ENCODE measurements around the gene LYL1.

Gene LYL1

GRCh38 chr19:13071444-13072187 lies 31.0 kb downstream of the LYL1 start:
- no peak for DNase-seq

DNA sequence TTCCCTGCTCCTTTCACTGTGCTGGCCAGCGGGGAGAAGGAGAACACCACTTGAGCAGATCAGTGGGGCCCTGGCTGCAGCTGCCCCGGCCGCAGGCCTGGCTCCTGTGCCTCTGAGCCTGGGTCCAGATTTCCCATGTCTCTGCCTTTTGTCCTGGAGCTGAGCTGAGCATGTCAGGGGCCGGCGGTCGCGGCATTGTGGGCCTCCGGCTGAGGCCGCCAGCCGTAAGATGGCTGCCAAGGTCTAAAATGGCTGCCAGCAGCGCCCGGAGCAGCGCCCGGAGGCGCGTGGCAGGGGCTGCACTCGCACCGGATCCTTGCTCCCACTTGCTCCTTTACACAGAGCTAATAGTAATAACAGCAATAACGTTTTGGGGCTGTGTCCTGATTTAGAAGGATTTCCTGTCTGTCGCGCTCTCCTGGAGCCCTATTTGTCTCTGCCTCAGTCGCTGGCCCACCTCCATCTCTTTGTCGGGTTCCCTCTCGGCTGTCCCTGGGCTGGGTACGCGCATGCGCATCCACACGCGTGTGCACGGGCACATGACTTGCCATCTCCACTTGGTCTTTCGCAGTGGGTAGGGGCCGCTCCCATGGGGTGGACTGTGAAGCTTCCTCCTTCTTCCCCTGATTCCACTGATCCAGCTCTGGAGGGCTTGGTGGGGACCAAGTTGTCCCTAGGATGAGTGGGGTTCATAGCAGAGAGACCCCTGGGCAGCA lies 32.1 kb downstream of the LYL1 start:
- no peak for DNase-seq

DNA sequence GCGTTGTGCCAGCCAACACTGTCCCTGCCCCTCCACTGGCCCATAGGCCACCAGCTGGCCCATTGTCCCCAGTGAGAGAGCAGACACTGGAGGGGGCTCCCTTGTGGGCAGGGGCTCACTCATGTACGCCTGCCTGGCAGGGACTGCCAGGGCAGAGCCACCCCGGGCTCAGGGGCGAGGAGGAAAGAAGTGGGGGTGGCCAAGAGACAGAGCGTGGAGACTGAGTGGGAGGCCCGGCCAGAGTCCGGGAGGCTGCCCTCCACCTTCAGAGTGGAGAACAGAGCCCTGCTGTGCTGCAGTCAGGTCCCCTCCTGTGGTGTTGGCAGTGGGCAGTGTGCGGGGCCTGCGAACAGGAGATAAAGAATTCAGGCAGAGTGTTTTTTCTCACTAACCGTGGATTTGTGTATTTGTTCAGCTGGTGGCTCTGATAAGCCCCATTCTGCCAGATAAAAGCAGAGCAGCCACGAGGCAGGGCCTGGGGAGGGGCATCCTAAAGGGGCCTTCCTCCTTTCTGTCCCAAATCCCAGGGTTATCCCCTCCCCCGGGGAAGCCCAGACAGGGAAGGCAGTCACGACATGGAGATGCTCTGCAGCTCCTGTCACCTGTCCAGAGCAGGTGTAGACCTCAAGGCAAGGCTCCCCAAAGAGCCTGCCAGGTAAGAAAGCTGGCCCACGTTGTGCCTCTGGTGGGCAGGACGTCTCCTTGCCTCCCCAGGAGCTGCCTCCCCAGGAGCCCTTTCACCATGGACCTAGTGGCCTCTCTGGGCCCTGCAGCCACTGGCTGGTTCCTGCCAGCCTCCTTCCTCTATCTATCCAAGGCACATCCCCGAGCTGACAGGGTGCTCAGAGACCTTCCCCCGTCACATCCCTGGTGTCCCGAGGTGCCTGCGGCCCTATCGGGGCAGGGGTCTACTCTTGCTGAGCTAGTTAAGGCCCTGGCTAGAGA lies 33.0 kb downstream of the LYL1 start:
- DNase-seq, result no peak

DNA sequence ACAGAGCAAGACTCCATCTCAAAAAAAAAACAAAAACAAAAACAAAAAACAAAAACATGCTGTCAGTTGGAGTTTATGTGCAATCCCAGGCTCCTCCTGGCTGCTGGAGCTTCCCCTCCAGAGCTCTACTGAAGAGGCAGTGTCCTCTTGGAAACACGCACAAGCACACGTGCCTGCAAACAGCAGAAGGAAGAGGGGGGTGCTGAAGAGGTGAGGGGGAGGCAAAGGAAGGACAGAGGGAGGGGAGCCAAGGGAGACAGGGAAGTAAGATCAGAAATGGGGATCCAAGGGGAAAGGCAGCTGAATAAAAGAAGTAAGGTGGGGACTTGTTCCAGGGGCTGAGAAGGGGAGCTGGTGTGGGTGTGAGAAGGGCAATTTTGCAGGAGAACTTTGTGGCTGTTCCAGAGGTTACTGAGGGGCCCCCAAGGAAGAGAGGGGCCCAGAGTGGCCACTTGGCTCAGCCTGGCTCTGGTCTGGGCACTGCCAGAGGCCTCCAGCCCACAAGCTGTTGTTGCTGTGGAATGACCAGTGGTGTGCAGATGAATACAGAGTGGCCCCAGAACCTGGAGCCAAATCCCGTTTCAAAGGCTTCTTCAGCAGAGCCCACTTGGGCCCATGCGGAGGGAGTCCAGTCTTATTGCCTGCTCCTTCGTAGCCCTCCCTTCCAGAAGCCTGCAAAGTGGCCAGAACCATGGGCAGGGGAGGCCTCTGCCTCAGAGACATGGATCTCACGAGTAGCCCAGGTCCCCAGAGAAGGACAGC lies 34.4 kb downstream of the LYL1 start:
- DNase-seq, result no peak

DNA sequence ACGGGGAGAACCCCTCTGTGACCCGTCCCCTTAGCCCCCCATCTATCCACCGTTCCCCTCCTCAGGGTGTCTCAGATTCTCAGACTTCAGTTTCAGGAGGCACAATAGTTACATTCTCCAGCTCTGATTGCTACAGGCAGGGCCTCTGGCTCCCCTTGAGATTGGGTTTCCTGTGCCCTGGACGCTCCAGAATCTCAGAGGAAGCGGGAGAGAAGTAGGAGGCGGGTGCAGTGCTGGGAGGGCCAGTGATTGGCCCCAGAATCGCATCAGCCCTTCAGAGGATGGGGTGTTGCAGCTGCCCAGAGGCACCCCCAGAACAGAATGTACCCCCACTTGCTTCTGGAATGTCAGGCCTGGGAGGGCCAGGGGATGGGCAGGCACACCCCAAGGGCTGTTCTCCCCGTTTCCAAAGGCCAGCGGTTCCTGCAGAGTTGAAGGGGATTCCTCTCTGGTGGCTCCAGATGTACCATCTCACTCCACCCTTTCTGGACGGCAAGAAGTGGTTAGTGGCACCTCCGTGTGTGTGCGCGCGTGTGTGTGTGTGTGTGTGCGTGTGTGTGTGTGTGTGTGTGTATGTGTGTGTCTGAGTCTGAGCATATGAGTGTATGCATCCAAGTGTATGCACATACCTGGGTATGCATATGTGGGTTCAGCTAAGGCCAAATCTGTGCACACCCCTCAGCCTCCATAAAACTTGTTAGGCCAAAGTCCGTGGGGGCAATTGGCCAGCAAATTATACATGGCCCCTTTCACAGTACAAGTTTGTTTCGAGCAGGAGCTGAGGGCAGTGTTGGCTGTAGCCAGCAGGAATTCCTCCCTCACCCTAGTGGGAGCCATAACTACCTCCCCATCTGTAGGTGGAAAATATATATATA lies 35.5 kb downstream of the LYL1 start:
- DNase-seq, result no peak

- DNase-seq, result no peak
Measured at GRCh38 chr19:13066226-13066625, 36.4 kb downstream of the LYL1 start.

DNA sequence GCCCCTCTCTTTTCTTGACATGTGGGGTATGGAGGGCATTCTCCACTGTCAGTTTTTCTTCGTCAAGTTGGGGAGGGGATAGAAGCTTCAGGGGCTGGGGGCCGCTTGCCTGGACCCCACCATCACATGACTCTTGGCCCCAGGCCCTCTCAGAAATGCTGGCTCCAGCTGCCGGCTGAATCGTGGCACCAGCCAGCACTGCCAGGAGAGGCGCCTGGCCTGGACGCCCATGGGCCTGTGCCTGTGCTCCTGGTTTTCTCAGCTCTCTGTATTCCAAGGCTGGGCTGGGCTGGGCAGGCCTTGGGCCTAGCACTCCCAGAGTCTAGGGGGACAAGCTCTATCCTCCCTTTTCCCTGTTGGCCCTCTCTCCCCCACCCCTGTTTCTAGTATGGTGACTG lies 38.6 kb downstream of the LYL1 start:
- DNase-seq, result no peak

GRCh38 chr19:13063461-13064091 lies 39.1 kb downstream of the LYL1 start:
- no peak for DNase-seq

DNA sequence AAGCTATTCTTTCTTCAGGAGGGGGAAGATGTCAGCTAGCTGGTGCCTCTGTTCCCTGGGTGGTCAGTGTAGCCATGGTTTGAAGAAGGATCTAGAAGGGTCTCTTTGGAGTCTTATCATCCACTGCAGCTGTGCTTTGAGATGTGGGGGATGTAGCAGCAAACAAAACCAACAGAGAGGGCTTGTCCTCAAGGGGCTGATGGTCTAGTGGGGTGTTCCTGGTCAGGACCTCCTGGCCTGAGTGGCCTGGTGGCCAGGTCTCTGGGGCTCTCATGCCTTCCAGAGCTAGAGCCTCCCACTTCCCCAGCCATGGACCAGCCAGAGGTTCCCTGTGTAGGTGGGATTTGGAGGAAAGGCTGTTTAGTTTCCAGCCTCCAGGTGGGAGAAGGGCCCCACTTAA lies 40.3 kb downstream of the LYL1 start:
- no peak for DNase-seq

DNA sequence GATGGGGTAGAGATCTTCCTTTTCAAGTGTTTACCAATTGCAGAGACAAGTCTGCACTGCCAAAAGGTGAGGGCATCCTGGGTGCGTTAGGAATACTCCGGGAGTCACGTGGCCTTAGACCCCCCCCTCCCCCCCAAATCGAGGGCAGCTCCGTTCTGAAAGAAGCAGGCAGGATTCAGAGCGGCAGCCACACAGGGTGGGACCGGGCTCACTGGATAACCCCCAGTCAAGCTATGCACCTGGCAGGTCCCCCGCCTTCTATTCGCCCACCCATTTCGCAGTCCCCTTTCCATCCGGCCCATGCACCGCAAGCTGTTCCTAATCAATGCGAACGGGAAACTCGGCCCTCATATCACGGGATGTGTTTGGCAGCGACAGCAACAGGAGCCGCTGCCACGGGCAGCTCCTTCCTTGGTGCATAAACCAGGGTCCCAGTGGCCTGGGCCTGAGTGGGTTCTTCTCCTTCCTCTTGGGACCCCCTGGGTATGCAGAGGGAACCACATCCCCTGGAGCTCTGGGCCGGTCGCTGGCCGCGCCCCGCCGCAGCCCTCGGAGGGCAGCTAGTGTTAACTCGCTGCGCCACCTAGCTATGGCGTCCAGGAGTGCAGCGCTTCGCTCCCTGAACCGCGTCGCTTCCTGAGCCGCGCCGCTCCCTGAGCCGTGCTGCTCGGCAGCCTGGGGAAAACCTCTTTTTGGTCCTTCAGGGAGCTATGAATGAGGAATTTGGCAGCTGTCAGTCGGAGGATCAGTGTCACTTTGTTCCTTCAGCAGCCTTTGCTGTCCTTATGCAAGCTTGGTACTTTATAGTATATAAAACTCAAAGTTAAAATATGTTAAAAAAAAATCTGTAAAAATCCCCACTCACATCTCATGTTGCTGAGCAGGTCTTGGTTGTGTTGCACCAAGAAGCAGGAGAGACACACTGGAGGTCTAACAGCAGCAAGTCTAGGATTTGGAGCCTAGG lies 41.4 kb downstream of the LYL1 start:
- DNase-seq, result peak; percentile 84

GRCh38 chr19:13060233-13060963 lies 42.3 kb downstream of the LYL1 start:
- no peak for DNase-seq

DNA sequence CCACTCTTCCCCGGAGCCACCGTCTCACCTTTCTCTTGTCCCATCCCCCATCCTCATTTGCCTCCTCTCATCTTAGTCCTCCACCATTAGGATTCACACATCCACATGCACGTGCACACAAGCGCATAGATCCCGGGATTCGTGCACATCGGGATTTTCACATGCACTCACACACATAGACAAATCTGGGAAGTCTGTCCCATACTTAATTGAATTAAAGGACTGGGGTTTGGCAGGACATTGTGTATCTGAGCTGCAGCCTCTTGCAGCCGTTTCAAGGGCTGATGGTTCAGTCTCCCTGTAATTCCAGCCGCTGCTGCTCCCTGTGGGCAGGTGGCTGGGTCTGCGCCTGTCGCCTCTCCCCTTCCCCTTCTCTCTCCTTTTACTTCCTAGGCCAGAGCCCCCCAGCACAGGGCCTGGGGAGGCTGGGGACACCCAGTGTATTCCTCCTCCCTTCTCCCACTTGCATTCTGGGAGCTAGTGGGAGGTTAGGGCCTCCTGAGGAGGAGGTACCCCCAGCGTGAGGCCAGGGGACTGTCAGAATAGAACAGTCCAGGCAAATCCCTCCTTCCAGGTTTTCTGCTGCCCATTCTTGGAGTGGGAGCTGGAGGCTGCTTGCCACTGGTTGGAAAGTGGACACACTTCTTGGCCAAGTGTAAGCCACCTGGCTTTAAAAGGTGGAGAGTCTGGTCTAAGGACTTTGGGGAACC lies 43.6 kb downstream of the LYL1 start:
- no peak for DNase-seq

GRCh38 chr19:13057744-13058143 lies 44.9 kb downstream of the LYL1 start:
- no peak for DNase-seq

GRCh38 chr19:13057147-13057572 lies 45.5 kb downstream of the LYL1 start:
- no peak for DNase-seq

GRCh38 chr19:13056052-13056660 lies 46.5 kb downstream of the LYL1 start:
- no peak for DNase-seq

- DNase-seq, result no peak
Measured at GRCh38 chr19:13055213-13056051, 47.2 kb downstream of the LYL1 start.

- no peak for DNase-seq
Measured at GRCh38 chr19:13054626-13055212, 47.9 kb downstream of the LYL1 start.
